HG03460 (cell line): Measurements from ENCODE around the gene ZNF516.

Experiments
- ATAC-seq: cut with Tn5 transposase; IDR thresholded peaks from one replicate; pipeline ENCODE4 v1.9.1; 2021; ENCODE audit not compliant: unreplicated experiment

ZNF516 gene

GRCh38 chr18:76384861-76385680 lies 110.0 kb downstream of the ZNF516 start:
- ATAC-seq = no peak

GRCh38 chr18:76384114-76384790 lies 110.8 kb downstream of the ZNF516 start:
- ATAC-seq = no peak

GRCh38 chr18:76383636-76384035 lies 111.4 kb downstream of the ZNF516 start:
- ATAC-seq = no peak

GRCh38 chr18:76382275-76382674 lies 112.8 kb downstream of the ZNF516 start:
- no peak for ATAC-seq

- no peak for ATAC-seq
Observed at GRCh38 chr18:76380791-76381405, 114.1 kb downstream of the ZNF516 start.

GRCh38 chr18:76380127-76380729 lies 114.8 kb downstream of the ZNF516 start:
- no peak for ATAC-seq

- no peak for ATAC-seq
Observed at GRCh38 chr18:76379226-76380126, 115.6 kb downstream of the ZNF516 start.

- no peak for ATAC-seq
Observed at GRCh38 chr18:76378526-76379215, 116.4 kb downstream of the ZNF516 start.

GRCh38 chr18:76377359-76377756 lies 117.7 kb downstream of the ZNF516 start:
- ATAC-seq = no peak

- ATAC-seq = no peak
Observed at GRCh38 chr18:76376668-76377358, 118.2 kb downstream of the ZNF516 start.

GRCh38 chr18:76376225-76376624 lies 118.8 kb downstream of the ZNF516 start:
- ATAC-seq = no peak

GRCh38 chr18:76374330-76375281 lies 120.4 kb downstream of the ZNF516 start:
- peak; percentile 68 for ATAC-seq

GRCh38 chr18:76373297-76373696 lies 121.7 kb downstream of the ZNF516 start:
- no peak for ATAC-seq

GRCh38 chr18:76371301-76372203 lies 123.5 kb downstream of the ZNF516 start:
- no peak for ATAC-seq

- ATAC-seq = no peak
Observed at GRCh38 chr18:76370686-76371085, 124.4 kb downstream of the ZNF516 start.

- ATAC-seq = no peak
Observed at GRCh38 chr18:76370201-76370600, 124.8 kb downstream of the ZNF516 start.

- ATAC-seq = no peak
Observed at GRCh38 chr18:76369791-76370190, 125.3 kb downstream of the ZNF516 start.
